IMR-90 (cell line): ENCODE results near the gene SULT1E1.

ENCODE experiments used
- CEBPB ChIP-seq: IDR thresholded peaks from 2 replicates; pipeline ENCODE4 v1.6.1; 2012; ENCODE audit warnings: low read depth, low read length, improper control_type of control experiment
- FOS ChIP-seq: fragments of 150-350 bp; IDR thresholded peaks from 2 replicates; pipeline ENCODE4 v1.6.1; 2016; ENCODE audit warnings: low read depth, low read length
- MAZ ChIP-seq: IDR thresholded peaks from 2 replicates; pipeline ENCODE4 v1.6.1; 2012; ENCODE audit warnings: low read depth, mild to moderate bottlenecking, low read length, improper control_type of control experiment, moderate library complexity, borderline replicate concordance
- POLR2A ChIP-seq: IDR thresholded peaks from 2 replicates; pipeline ENCODE4 v1.6.1; 2012; ENCODE audit warnings: mild to moderate bottlenecking, low read depth, low read length
- RAD21 ChIP-seq: IDR thresholded peaks from 2 replicates; pipeline ENCODE4 v1.6.1; 2012; ENCODE audit warnings: low read length, improper control_type of control experiment
- TF ChIP-seq, protein P1 (sequence below): conservative IDR thresholded peaks from 2 replicates; pipeline ENCODE4 v1.5.1; 2012; ENCODE audit warnings: mild to moderate bottlenecking, low read depth, low read length, improper control_type of control experiment

DNA sequence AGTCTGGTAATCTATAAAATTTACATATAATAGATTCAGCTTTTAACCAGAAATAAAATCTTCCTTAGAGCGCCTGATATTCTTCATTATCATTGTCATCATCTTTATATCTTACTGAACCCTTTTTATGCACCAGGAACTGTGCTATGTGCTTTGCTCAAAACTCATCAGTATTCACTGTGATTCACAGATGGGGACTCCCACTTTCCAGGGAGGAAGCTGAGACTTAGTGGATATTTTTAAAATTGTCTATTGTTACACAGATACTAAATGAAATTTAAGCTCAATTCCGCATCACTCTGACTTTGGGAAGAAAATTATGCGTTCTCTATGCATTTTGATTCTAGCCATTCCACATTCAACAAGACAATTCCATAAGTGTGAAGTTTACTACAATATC lies 34.8 kb upstream of the SULT1E1 start:
- TF ChIP-seq RAD21 (no peak), POLR2A (no peak), CEBPB (no peak), MAZ (no peak), FOS (no peak)
- TF ChIP-seq, protein P1, sequence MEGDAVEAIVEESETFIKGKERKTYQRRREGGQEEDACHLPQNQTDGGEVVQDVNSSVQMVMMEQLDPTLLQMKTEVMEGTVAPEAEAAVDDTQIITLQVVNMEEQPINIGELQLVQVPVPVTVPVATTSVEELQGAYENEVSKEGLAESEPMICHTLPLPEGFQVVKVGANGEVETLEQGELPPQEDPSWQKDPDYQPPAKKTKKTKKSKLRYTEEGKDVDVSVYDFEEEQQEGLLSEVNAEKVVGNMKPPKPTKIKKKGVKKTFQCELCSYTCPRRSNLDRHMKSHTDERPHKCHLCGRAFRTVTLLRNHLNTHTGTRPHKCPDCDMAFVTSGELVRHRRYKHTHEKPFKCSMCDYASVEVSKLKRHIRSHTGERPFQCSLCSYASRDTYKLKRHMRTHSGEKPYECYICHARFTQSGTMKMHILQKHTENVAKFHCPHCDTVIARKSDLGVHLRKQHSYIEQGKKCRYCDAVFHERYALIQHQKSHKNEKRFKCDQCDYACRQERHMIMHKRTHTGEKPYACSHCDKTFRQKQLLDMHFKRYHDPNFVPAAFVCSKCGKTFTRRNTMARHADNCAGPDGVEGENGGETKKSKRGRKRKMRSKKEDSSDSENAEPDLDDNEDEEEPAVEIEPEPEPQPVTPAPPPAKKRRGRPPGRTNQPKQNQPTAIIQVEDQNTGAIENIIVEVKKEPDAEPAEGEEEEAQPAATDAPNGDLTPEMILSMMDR = no peak
